Measurements from ENCODE around the gene ZNF423.

The ZNF423 gene

GRCh38 chr16:49886554-49887094 lies 30.7 kb upstream of the ZNF423 start:
- no peak overlapping the region for H3K4me3 ChIP-seq (ENCODE audit: low read length)
- no peaks in the 10 kb centered on the region for H3F3A ChIP-seq (ENCODE audit: control insufficient read depth, insufficient read depth)
- no peak overlapping the region for H3K4me2 ChIP-seq (ENCODE audit: low read length)
- no peaks in the 10 kb centered on the region for H3K9me2 ChIP-seq (replicated peaks; ENCODE audit: control insufficient read depth, low read length)
- H3K36me3 ChIP-seq (ENCODE audit: control insufficient read depth, low read length): no peaks in the 10 kb centered on the region
- no peaks in the 10 kb centered on the region for H4K20me1 ChIP-seq (ENCODE audit: control insufficient read depth, insufficient read depth, low read depth, low read length)
- no peaks in the 10 kb centered on the region for H3K9me3 ChIP-seq (ENCODE audit: control insufficient read depth, insufficient read depth, low read length)
- H3K27me3 ChIP-seq (ENCODE audit: control insufficient read depth, low read length): peaks cover 7% of the 10 kb centered on the region; the same call in 1 of the 2 replicates
- no peaks in the 10 kb centered on the region for H3K79me2 ChIP-seq (ENCODE audit: control insufficient read depth, low read length)
- TF ChIP-seq EZH2phosphoT487 (IDR thresholded peaks at IDR 0.05; ENCODE audit: borderline replicate concordance, low read length) (no peak), CTCF (IDR thresholded peaks at IDR 0.05; ENCODE audit: low read depth, low read length, poor library complexity, severe bottlenecking) (no peak)
- H3K27ac ChIP-seq (ENCODE audit: low read depth, low read length): no peak overlapping the region
- no peaks in the 10 kb centered on the region for H3K4me1 ChIP-seq (ENCODE audit: control insufficient read depth, low read length)

GRCh38 chr16:49884033-49885015 lies 28.4 kb upstream of the ZNF423 start:
- no peaks in the 10 kb centered on the region for H3K79me2 ChIP-seq (ENCODE audit: control insufficient read depth, low read length)
- peaks cover 7% of the 10 kb centered on the region; the same call in 1 of the 2 replicates for H3K27me3 ChIP-seq (ENCODE audit: control insufficient read depth, low read length)
- no peaks in the 10 kb centered on the region for H3K4me1 ChIP-seq (ENCODE audit: control insufficient read depth, low read length)
- no peaks in the 10 kb centered on the region for H4K20me1 ChIP-seq (ENCODE audit: control insufficient read depth, insufficient read depth, low read depth, low read length)
- H3K4me2 ChIP-seq (ENCODE audit: low read length): no peak overlapping the region
- H3K9me3 ChIP-seq (ENCODE audit: control insufficient read depth, insufficient read depth, low read length): no peaks in the 10 kb centered on the region
- H3K36me3 ChIP-seq (ENCODE audit: control insufficient read depth, low read length): no peaks in the 10 kb centered on the region
- H3K9me2 ChIP-seq (replicated peaks; ENCODE audit: control insufficient read depth, low read length): no peaks in the 10 kb centered on the region
- no peak overlapping the region for H3K4me3 ChIP-seq (ENCODE audit: low read length)
- H3K27ac ChIP-seq (ENCODE audit: low read depth, low read length): no peak overlapping the region
- no peaks in the 10 kb centered on the region for H3F3A ChIP-seq (ENCODE audit: control insufficient read depth, insufficient read depth)
- TF ChIP-seq CTCF (IDR thresholded peaks at IDR 0.05; ENCODE audit: low read depth, low read length, poor library complexity, severe bottlenecking) (no peak), EZH2phosphoT487 (IDR thresholded peaks at IDR 0.05; ENCODE audit: borderline replicate concordance, low read length) (no peak)

- H3K79me2 ChIP-seq (ENCODE audit: control insufficient read depth, low read length): no peaks in the 10 kb centered on the region
- no peak for TF ChIP-seq EZH2phosphoT487 (IDR thresholded peaks at IDR 0.05; ENCODE audit: borderline replicate concordance, low read length)
- TF ChIP-seq CTCF (IDR thresholded peaks at IDR 0.05; ENCODE audit: low read depth, low read length, poor library complexity, severe bottlenecking): no peak
- H3K27ac ChIP-seq (ENCODE audit: low read depth, low read length): no peak overlapping the region
- H3F3A ChIP-seq (ENCODE audit: control insufficient read depth, insufficient read depth): no peaks in the 10 kb centered on the region
- H3K4me2 ChIP-seq (ENCODE audit: low read length): no peak overlapping the region
- H3K4me3 ChIP-seq (ENCODE audit: low read length): no peak overlapping the region
- H3K9me2 ChIP-seq (replicated peaks; ENCODE audit: control insufficient read depth, low read length): no peaks in the 10 kb centered on the region
- H4K20me1 ChIP-seq (ENCODE audit: control insufficient read depth, insufficient read depth, low read depth, low read length): no peaks in the 10 kb centered on the region
- H3K36me3 ChIP-seq (ENCODE audit: control insufficient read depth, low read length): no peaks in the 10 kb centered on the region
- no peaks in the 10 kb centered on the region for H3K9me3 ChIP-seq (ENCODE audit: control insufficient read depth, insufficient read depth, low read length)
- no peaks in the 10 kb centered on the region for H3K4me1 ChIP-seq (ENCODE audit: control insufficient read depth, low read length)
- H3K27me3 ChIP-seq (ENCODE audit: control insufficient read depth, low read length): peaks cover 7% of the 10 kb centered on the region; the same call in 1 of the 2 replicates
These were observed 27.4 kb upstream of the ZNF423 start for GRCh38 chr16:49883076-49884014.

Data from DOHH2 (cell line).